ENCODE data around the gene PTGR1.
"Not testable (repeated sequence)": the region's sequence is repeated elsewhere in the genome, so short reads cannot be mapped to it uniquely, and the experiment has no call there.

The PTGR1 gene

DNA sequence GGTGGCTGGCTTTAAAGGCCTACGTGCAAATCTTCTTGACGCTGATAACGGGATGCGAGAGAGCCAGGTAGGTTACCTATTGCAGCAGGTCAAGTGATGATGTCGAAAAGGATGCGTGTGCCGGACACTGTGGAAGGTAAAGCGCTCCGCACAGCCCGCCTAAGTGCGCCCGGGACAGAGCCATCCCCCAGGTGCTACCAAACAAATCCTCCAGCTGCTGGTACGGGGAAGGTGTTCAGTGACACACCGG, 31.4 kb upstream of the PTGR1 start:
- DNase-seq (ENCODE audit: low read depth) = no peak
- TF ChIP-seq CTCF (conservative IDR thresholded peaks at IDR 0.05; ENCODE audit: low read depth, low read length) = no peak
- H3K4me3 ChIP-seq (ENCODE audit: low read depth, low read length) = peak overlapping the region; percentile 97

DNA sequence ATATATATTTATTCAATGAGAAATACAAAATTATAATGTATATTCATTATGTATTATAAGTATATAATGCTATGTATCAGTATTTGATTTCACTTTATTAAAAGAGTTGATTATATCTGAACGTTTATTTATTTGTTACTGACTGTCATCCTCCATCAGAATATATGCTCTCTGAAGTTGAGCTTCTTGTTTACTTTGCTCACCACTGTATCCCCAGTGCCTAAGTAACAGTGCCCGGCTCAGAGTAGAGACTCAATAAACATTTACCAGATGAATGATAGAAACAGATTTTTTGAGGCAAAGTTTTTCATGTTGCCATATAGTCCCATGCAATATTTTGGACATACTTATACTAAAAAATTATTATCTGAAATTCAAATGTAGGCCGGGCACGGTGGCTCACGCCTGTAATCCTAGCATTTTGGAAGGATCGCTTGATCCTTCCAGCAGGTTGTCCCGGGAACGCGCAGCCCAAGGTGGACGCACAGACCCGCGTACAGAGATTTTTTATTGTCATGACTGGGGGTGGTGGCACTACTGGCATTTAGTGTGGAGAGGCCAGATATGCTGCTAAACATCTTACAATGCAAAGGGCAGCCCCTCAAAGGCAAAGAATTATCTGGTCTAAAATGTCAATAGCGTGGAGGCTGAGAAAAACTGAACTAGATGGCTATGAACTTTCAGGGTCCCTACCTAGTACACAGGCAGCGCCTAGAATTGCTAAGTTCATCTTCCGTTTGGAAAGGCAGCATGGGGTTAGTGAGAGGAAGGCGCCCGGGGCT, 30.9 kb upstream of the PTGR1 start:
- DNase-seq (ENCODE audit: low read depth) = no peak

DNA sequence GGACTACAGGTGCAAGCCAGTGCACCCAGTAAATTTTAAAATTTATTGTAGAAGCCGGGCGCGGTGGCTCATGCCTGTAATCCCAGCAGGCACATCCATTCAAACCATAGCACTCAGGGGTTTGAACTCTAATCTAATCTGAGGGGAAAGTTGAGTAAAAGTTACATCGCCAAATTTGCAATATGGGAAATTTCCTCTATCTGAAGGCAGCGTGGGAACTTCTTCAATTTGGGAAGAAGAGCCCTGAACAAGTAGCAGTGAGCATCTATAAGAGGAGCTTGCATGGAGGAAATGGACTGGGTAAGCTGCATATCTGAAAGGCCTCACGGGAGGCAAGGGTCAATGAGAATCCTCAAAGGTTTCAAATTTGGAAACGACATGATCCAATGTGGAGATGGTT, 29.0 kb upstream of the PTGR1 start:
- no peak for TF ChIP-seq CTCF (conservative IDR thresholded peaks at IDR 0.05; ENCODE audit: low read depth, low read length)
- no peak for DNase-seq (ENCODE audit: low read depth)
- no peak overlapping the region for H3K4me3 ChIP-seq (ENCODE audit: low read depth, low read length)

More for the DNA sequence above, 30.9 kb upstream of the PTGR1 start:
- peak overlapping the region; percentile 97 for H3K4me3 ChIP-seq (ENCODE audit: low read depth, low read length)
- no peak for TF ChIP-seq CTCF (conservative IDR thresholded peaks at IDR 0.05; ENCODE audit: low read depth, low read length)

- H3K4me3 ChIP-seq (ENCODE audit: low read depth, low read length) = no peak overlapping the region
- no peak for DNase-seq (ENCODE audit: low read depth)
- no peak for TF ChIP-seq CTCF (conservative IDR thresholded peaks at IDR 0.05; ENCODE audit: low read depth, low read length)
Observed at GRCh38 chr9:111627260-111627963, 28.0 kb upstream of the PTGR1 start.

DNA sequence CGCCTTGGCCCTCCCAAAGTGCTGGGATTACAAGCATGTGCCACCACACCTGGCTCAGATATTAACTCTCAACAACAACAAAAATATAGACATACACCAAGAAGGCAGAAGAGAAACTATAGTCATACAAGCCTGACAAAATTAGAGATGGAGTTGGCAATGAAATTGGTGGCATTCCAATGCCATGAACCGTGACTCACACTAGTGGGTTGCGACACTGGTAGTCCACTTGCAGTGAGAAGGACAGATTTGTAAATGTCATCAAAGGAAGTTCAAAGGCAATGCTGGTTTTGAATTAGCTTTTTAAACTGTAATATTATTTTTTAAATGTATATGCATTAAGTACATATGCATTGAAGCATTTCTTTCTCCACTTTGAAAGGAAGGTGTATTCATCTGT, 23.2 kb upstream of the PTGR1 start:
- no peak for TF ChIP-seq CTCF (conservative IDR thresholded peaks at IDR 0.05; ENCODE audit: low read depth, low read length)
- no peak overlapping the region for H3K4me3 ChIP-seq (ENCODE audit: low read depth, low read length)
- DNase-seq (ENCODE audit: low read depth) = peak; percentile 67

DNA sequence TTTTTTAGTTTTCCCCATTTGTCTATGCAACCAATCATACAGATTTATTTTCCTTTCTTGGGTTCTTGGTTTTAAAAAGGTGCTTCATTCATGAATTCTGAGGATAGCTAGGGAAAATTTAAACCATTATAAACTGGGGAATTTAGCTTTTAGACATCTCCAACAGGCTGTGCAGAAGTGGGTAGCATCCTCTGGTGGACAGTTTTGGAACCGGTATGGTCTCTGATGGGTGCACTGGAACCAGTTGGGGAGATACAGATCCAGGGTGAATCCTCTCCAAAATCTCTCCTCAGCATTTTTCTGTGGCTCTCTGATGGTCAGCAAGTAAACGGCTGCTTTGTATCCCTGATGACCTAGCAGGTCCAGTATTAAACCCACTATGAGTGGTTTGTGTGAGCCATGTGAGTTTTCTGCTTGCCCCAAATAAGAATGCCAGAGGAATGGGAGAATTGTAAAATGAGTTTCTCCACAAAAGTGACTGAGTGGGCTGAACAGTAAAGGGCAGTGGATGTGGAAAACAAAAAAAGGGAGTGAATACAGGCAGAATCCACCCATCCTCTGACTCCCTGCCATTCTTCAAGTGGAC, 22.5 kb upstream of the PTGR1 start:
- H3K4me3 ChIP-seq (ENCODE audit: low read depth, low read length) = no peak overlapping the region
- peak; percentile 81 for DNase-seq (ENCODE audit: low read depth)
- TF ChIP-seq CTCF (conservative IDR thresholded peaks at IDR 0.05; ENCODE audit: low read depth, low read length) = peak; percentile 100

- H3K4me3 ChIP-seq (ENCODE audit: low read depth, low read length); DNase-seq (ENCODE audit: low read depth): not testable (repeated sequence)
Observed at GRCh38 chr9:111617349-111617748, 17.9 kb upstream of the PTGR1 start.
